ENCODE results near the gene CDC34. TPM values are rescaled to one million over a fixed set of nuclear protein-coding genes. Genes with fewer than 3 reads are reported as not detected.
A peak's percentile ranks its signal among the peaks of the same experiment; 100 is the strongest.

CDC34 gene
- total RNA-seq, 6 experiments from 2014 or later = 63.8 to 79.9 (median 64.6) TPM

GRCh38 chr19:522726-523125 lies 8.8 kb upstream of the CDC34 start:
- TF ChIP-seq CTCF (IDR thresholded peaks at IDR 0.05) = no peak
- Mint-ChIP-seq H3K27ac (no peak overlapping the region), H3K4me3 (no peak overlapping the region), H3K4me1 (ENCODE audit: low read depth) (no peaks in the 10 kb centered on the region), H3K9me3 (no peaks in the 10 kb centered on the region; the same call in 1 of the 2 replicates), H3K27me3 (ENCODE audit: insufficient read depth) (peaks cover 1% of the 10 kb centered on the region; the same call in 1 of the 2 replicates), H3K36me3 (ENCODE audit: low read depth) (peaks cover 9% of the 10 kb centered on the region)
- DNase-seq = no peak

GRCh38 chr19:524062-524674 lies 7.4 kb upstream of the CDC34 start:
- peak; percentile 21 for DNase-seq
- no peaks in the 10 kb centered on the region for H3K4me1 Mint-ChIP-seq (ENCODE audit: low read depth)
- H3K4me3 Mint-ChIP-seq = peak overlapping the region; percentile 42
- no peak for TF ChIP-seq CTCF (IDR thresholded peaks at IDR 0.05)
- peaks cover 1% of the 10 kb centered on the region; the same call in 1 of the 2 replicates for H3K27me3 Mint-ChIP-seq (ENCODE audit: insufficient read depth)
- peak overlapping the region; percentile 43; the same call in 1 of the 2 replicates for H3K27ac Mint-ChIP-seq
- peaks cover 9% of the 10 kb centered on the region for H3K36me3 Mint-ChIP-seq (ENCODE audit: low read depth)
- no peaks in the 10 kb centered on the region; the same call in 1 of the 2 replicates for H3K9me3 Mint-ChIP-seq

GRCh38 chr19:525029-525428 lies 6.5 kb upstream of the CDC34 start:
- Mint-ChIP-seq H3K4me3 (no peak overlapping the region), H3K27me3 (ENCODE audit: insufficient read depth) (peaks cover 1% of the 10 kb centered on the region; the same call in 1 of the 2 replicates), H3K9me3 (no peaks in the 10 kb centered on the region; the same call in 1 of the 2 replicates), H3K36me3 (ENCODE audit: low read depth) (peaks cover 9% of the 10 kb centered on the region), H3K4me1 (ENCODE audit: low read depth) (no peaks in the 10 kb centered on the region), H3K27ac (no peak overlapping the region)
- DNase-seq = no peak
- TF ChIP-seq CTCF (IDR thresholded peaks at IDR 0.05) = no peak

- H3K9me3 Mint-ChIP-seq = no peaks in the 10 kb centered on the region; the same call in 1 of the 2 replicates
- H3K27me3 Mint-ChIP-seq (ENCODE audit: insufficient read depth) = peaks cover 1% of the 10 kb centered on the region; the same call in 1 of the 2 replicates
- H3K36me3 Mint-ChIP-seq (ENCODE audit: low read depth) = peaks cover 6% of the 10 kb centered on the region
- H3K4me1 Mint-ChIP-seq (ENCODE audit: low read depth) = no peaks in the 10 kb centered on the region
- no peak for DNase-seq
- H3K4me3 Mint-ChIP-seq = no peak overlapping the region
- no peak for TF ChIP-seq CTCF (IDR thresholded peaks at IDR 0.05)
- no peak overlapping the region for H3K27ac Mint-ChIP-seq
These were observed 5.6 kb upstream of the CDC34 start for GRCh38 chr19:525857-526419.

GRCh38 chr19:530134-531008 lies 1.2 kb upstream of the CDC34 start:
- H3K36me3 Mint-ChIP-seq (ENCODE audit: low read depth) = no peaks in the 10 kb centered on the region
- peak overlapping the region; percentile 54; the same call in 1 of the 2 replicates for H3K27ac Mint-ChIP-seq
- peaks cover 1% of the 10 kb centered on the region; the same call in 1 of the 2 replicates for H3K27me3 Mint-ChIP-seq (ENCODE audit: insufficient read depth)
- H3K4me3 Mint-ChIP-seq = peak overlapping the region; percentile 82
- H3K4me1 Mint-ChIP-seq (ENCODE audit: low read depth) = peaks cover 15% of the 10 kb centered on the region
- no peaks in the 10 kb centered on the region for H3K9me3 Mint-ChIP-seq
- no peak for DNase-seq
- no peak for TF ChIP-seq CTCF (IDR thresholded peaks at IDR 0.05)

Data from HFFc6 (cell line).